Choroid plexus epithelial cell (primary cell): ENCODE results near the gene SCYGR2.

Experiments
- DNase-seq: peaks from one replicate; pipeline ENCODE4 v3.0.0-alpha.2; 2010; ENCODE audit warnings: low read depth
- H3K4me3 ChIP-seq: 2 replicates; pipeline ENCODE4 v1.5.1; 2011; ENCODE audit warnings: low read depth, mild to moderate bottlenecking, control low read depth, low read length, moderate library complexity
- CTCF ChIP-seq: conservative IDR thresholded peaks from 2 replicates; pipeline ENCODE4 v1.5.1; 2011; ENCODE audit warnings: low read depth, mild to moderate bottlenecking, control low read depth, inconsistent platforms, low read length, moderate library complexity

Gene SCYGR2

DNA sequence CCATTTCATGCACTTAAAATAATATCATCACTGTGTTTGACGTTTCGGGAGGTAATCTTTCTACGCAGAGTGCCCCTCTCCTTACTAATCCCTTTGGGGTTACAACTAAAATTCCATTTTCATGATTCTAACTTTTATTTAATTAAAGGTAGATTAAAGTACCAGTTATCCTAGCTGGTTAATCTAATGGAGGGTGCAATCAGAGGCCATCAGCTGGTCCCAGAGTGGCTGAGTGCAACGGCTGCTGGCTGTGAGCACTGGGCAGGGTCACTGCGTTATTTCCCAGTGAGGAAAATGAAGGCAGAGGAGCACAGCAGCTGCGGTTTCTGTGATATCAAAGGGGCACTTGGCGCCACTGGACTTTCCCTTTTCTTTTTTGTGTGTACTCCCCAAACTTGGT, 30.7 kb downstream of the SCYGR2 start:
- no peak for DNase-seq
- TF ChIP-seq CTCF, result no peak
- H3K4me3 ChIP-seq, result no peak overlapping the region

- no peak overlapping the region for H3K4me3 ChIP-seq
- TF ChIP-seq CTCF, result no peak
Observed at GRCh38 chr2:227630322-227630721, 31.6 kb downstream of the SCYGR2 start.

GRCh38 chr2:227632827-227633226, 34.1 kb downstream of the SCYGR2 start:
- TF ChIP-seq CTCF, result no peak
- H3K4me3 ChIP-seq, result no peak overlapping the region
- no peak for DNase-seq

More at GRCh38 chr2:227630322-227630721, 31.6 kb downstream of the SCYGR2 start:
- DNase-seq, result no peak

GRCh38 chr2:227634201-227634600, 35.5 kb downstream of the SCYGR2 start:
- no peak for DNase-seq
- H3K4me3 ChIP-seq, result no peak overlapping the region
- TF ChIP-seq CTCF, result no peak

DNA sequence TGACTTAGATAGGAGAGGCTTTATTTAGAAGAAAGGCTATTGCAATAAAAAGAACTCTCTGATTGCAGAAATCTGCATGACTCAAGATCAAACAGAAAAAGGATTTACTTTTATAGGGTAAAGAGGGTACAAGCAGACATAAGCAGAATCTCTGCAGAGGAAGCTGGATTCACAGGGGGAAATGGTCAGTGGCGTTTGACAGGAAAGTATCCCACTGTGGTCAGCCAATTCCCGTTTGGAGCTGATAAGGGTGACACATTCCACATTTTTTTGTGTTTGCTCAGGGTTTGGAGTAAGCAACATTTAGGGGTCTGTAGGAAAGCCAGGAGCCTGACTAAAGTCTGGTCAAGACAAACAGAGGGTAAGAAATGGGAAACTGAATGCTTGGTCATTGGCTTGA, 44.0 kb downstream of the SCYGR2 start:
- no peak for TF ChIP-seq CTCF
- no peak for DNase-seq
- no peak overlapping the region for H3K4me3 ChIP-seq

DNA sequence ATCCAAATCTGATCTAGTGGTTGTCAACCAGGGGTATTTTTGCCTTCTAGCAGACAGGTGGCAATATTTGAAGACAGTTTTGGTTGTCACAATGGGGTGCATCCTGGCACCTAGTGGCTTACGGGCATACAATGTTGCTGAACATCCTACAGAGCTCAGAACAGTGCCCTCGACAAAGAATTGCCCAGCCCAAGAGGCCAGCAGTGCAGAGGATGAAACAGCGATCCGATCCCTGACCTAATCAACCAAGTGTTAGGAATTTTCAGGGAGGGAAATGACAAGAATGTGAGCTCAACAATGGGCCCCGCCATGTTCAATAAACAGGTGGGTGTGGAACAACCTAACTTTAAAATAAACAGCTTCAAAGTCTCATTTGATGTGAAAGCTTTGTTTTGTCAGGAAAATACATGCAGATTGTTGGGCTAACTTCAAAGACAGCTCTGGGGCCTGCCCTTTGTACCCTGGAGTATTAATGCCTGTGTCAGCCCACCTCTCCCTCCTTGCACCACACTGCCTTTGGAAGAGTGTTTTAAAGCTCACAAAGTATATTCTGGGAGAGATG, 45.4 kb downstream of the SCYGR2 start:
- no peak for DNase-seq
- TF ChIP-seq CTCF, result no peak
- no peak overlapping the region for H3K4me3 ChIP-seq
